ENCODE data around the gene ACSS3.

ACSS3 gene

GRCh38 chr12:81296556-81297305 is 218.9 kb downstream of the ACSS3 start:
- no peak overlapping the region for H2BK5ac ChIP-seq (ENCODE audit: low read depth, low read length, poor library complexity)
- H4K12ac ChIP-seq (ENCODE audit: low read depth, low read length): no peak overlapping the region
- no peak overlapping the region for H2AFZ ChIP-seq (ENCODE audit: insufficient read depth, low read length, poor library complexity)
- no peak overlapping the region for H3K14ac ChIP-seq (ENCODE audit: low read length)
- H3K23ac ChIP-seq (ENCODE audit: low read length): no peak overlapping the region
- H4K8ac ChIP-seq (ENCODE audit: low read depth, low read length): no peak overlapping the region
- no peaks in the 10 kb centered on the region for H3K27me3 ChIP-seq (ENCODE audit: insufficient read depth, low read length)
- no peak overlapping the region for H3K9ac ChIP-seq (ENCODE audit: low read length)
- no peak overlapping the region for H3K4ac ChIP-seq (ENCODE audit: low read depth, low read length)
- H3K36me3 ChIP-seq (ENCODE audit: control insufficient read depth in 1 of 2, insufficient read depth in 2 of 2, low read length in 2 of 2): no peaks in the 10 kb centered on the region
- H3K4me2 ChIP-seq (ENCODE audit: low read length): no peak overlapping the region
- H3K18ac ChIP-seq (ENCODE audit: low read length): no peak overlapping the region
- H4K91ac ChIP-seq (ENCODE audit: low read depth, low read length): no peak overlapping the region
- no peaks in the 10 kb centered on the region for H3K79me2 ChIP-seq (ENCODE audit: control insufficient read depth, insufficient read depth, low read length, poor library complexity)
- H2BK120ac ChIP-seq (ENCODE audit: insufficient read depth, low read length, poor library complexity): no peak overlapping the region
- no peak for DNase-seq
- H3K4me1 ChIP-seq (ENCODE audit: control insufficient read depth in 1 of 2, insufficient read depth in 2 of 2, low read length in 2 of 2): no peaks in the 10 kb centered on the region
- no peaks in the 10 kb centered on the region for H3K79me1 ChIP-seq (ENCODE audit: low read length)
- H2AK5ac ChIP-seq (ENCODE audit: low read length): no peak overlapping the region
- no peak overlapping the region for H3K4me3 ChIP-seq (ENCODE audit: low read depth, low read length)
- H2BK12ac ChIP-seq (ENCODE audit: low read length): no peak overlapping the region
- no peaks in the 10 kb centered on the region for H3K9me3 ChIP-seq (ENCODE audit: insufficient read depth, low read depth, low read length)
- WGBS (ENCODE audit: extremely low coverage, insufficient coverage, insufficient read length): no CpG with 5 or more reads among the region's 2 CpGs
- no peak overlapping the region for H3K27ac ChIP-seq (ENCODE audit: low read depth, low read length)

GRCh38 chr12:81297601-81298000 is 219.7 kb downstream of the ACSS3 start:
- Histone ChIP-seq H3K23ac (ENCODE audit: low read length) (no peak overlapping the region), H2AFZ (ENCODE audit: insufficient read depth, low read length, poor library complexity) (no peak overlapping the region), H4K12ac (ENCODE audit: low read depth, low read length) (no peak overlapping the region), H3K27me3 (ENCODE audit: insufficient read depth, low read length) (no peaks in the 10 kb centered on the region), H3K9ac (ENCODE audit: low read length) (no peak overlapping the region), H3K4me2 (ENCODE audit: low read length) (no peak overlapping the region), H3K79me2 (ENCODE audit: control insufficient read depth, insufficient read depth, low read length, poor library complexity) (no peaks in the 10 kb centered on the region), H3K79me1 (ENCODE audit: low read length) (no peaks in the 10 kb centered on the region), H3K27ac (ENCODE audit: low read depth, low read length) (no peak overlapping the region), H4K8ac (ENCODE audit: low read depth, low read length) (no peak overlapping the region), H2BK120ac (ENCODE audit: insufficient read depth, low read length, poor library complexity) (no peak overlapping the region), H3K9me3 (ENCODE audit: insufficient read depth, low read depth, low read length) (no peaks in the 10 kb centered on the region), H3K14ac (ENCODE audit: low read length) (no peak overlapping the region), H3K18ac (ENCODE audit: low read length) (no peak overlapping the region), H2BK5ac (ENCODE audit: low read depth, low read length, poor library complexity) (no peak overlapping the region), H3K36me3 (ENCODE audit: control insufficient read depth in 1 of 2, insufficient read depth in 2 of 2, low read length in 2 of 2) (no peaks in the 10 kb centered on the region), H2BK12ac (ENCODE audit: low read length) (no peak overlapping the region), H4K91ac (ENCODE audit: low read depth, low read length) (no peak overlapping the region), H2AK5ac (ENCODE audit: low read length) (no peak overlapping the region), H3K4ac (ENCODE audit: low read depth, low read length) (no peak overlapping the region), H3K4me1 (ENCODE audit: control insufficient read depth in 1 of 2, insufficient read depth in 2 of 2, low read length in 2 of 2) (no peaks in the 10 kb centered on the region), H3K4me3 (ENCODE audit: low read depth, low read length) (no peak overlapping the region)
- WGBS (ENCODE audit: extremely low coverage, insufficient coverage, insufficient read length): no CpG with 5 or more reads among the region's 3 CpGs
- peak in 1 of 2 donors; percentile 23 for DNase-seq

GRCh38 chr12:81300454-81300853 is 222.6 kb downstream of the ACSS3 start:
- no peaks in the 10 kb centered on the region for H3K36me3 ChIP-seq (ENCODE audit: control insufficient read depth in 1 of 2, insufficient read depth in 2 of 2, low read length in 2 of 2)
- no peak overlapping the region for H3K14ac ChIP-seq (ENCODE audit: low read length)
- H3K9me3 ChIP-seq (ENCODE audit: insufficient read depth, low read depth, low read length): no peaks in the 10 kb centered on the region
- no peak overlapping the region for H3K4ac ChIP-seq (ENCODE audit: low read depth, low read length)
- no peak overlapping the region for H2BK120ac ChIP-seq (ENCODE audit: insufficient read depth, low read length, poor library complexity)
- H3K4me2 ChIP-seq (ENCODE audit: low read length): no peak overlapping the region
- H2BK5ac ChIP-seq (ENCODE audit: low read depth, low read length, poor library complexity): no peak overlapping the region
- H3K27ac ChIP-seq (ENCODE audit: low read depth, low read length): no peak overlapping the region
- H3K79me2 ChIP-seq (ENCODE audit: control insufficient read depth, insufficient read depth, low read length, poor library complexity): no peaks in the 10 kb centered on the region
- H2AFZ ChIP-seq (ENCODE audit: insufficient read depth, low read length, poor library complexity): no peak overlapping the region
- DNase-seq: peak in 1 of 2 donors; percentile 4
- no peaks in the 10 kb centered on the region for H3K27me3 ChIP-seq (ENCODE audit: insufficient read depth, low read length)
- WGBS (ENCODE audit: extremely low coverage, insufficient coverage, insufficient read length): no CpG with 5 or more reads among the region's 2 CpGs
- H3K79me1 ChIP-seq (ENCODE audit: low read length): no peaks in the 10 kb centered on the region
- no peak overlapping the region for H4K91ac ChIP-seq (ENCODE audit: low read depth, low read length)
- H4K8ac ChIP-seq (ENCODE audit: low read depth, low read length): no peak overlapping the region
- H2BK12ac ChIP-seq (ENCODE audit: low read length): no peak overlapping the region
- H3K18ac ChIP-seq (ENCODE audit: low read length): no peak overlapping the region
- no peak overlapping the region for H2AK5ac ChIP-seq (ENCODE audit: low read length)
- no peak overlapping the region for H4K12ac ChIP-seq (ENCODE audit: low read depth, low read length)
- H3K4me3 ChIP-seq (ENCODE audit: low read depth, low read length): no peak overlapping the region
- H3K4me1 ChIP-seq (ENCODE audit: control insufficient read depth in 1 of 2, insufficient read depth in 2 of 2, low read length in 2 of 2): no peaks in the 10 kb centered on the region
- H3K9ac ChIP-seq (ENCODE audit: low read length): no peak overlapping the region
- no peak overlapping the region for H3K23ac ChIP-seq (ENCODE audit: low read length)

- Histone ChIP-seq H4K12ac (ENCODE audit: low read depth, low read length) (no peak overlapping the region), H2AFZ (ENCODE audit: insufficient read depth, low read length, poor library complexity) (no peak overlapping the region)
Measured at GRCh38 chr12:81303935-81304334, 226.1 kb downstream of the ACSS3 start.

More at GRCh38 chr12:81303935-81304334, 226.1 kb downstream of the ACSS3 start:
- H2AK5ac ChIP-seq (ENCODE audit: low read length): no peak overlapping the region
- WGBS (ENCODE audit: extremely low coverage, insufficient coverage, insufficient read length): no CpG with 5 or more reads among the region's 3 CpGs
- no peaks in the 10 kb centered on the region for H3K79me1 ChIP-seq (ENCODE audit: low read length)
- no peaks in the 10 kb centered on the region for H3K27me3 ChIP-seq (ENCODE audit: insufficient read depth, low read length)
- no peak overlapping the region for H2BK5ac ChIP-seq (ENCODE audit: low read depth, low read length, poor library complexity)
- H3K4ac ChIP-seq (ENCODE audit: low read depth, low read length): no peak overlapping the region
- H3K36me3 ChIP-seq (ENCODE audit: control insufficient read depth in 1 of 2, insufficient read depth in 2 of 2, low read length in 2 of 2): no peaks in the 10 kb centered on the region
- H4K91ac ChIP-seq (ENCODE audit: low read depth, low read length): no peak overlapping the region
- no peak overlapping the region for H3K18ac ChIP-seq (ENCODE audit: low read length)
- H3K23ac ChIP-seq (ENCODE audit: low read length): no peak overlapping the region
- no peak overlapping the region for H2BK120ac ChIP-seq (ENCODE audit: insufficient read depth, low read length, poor library complexity)
- H2BK12ac ChIP-seq (ENCODE audit: low read length): no peak overlapping the region
- no peak overlapping the region for H4K8ac ChIP-seq (ENCODE audit: low read depth, low read length)
- no peak for DNase-seq
- H3K27ac ChIP-seq (ENCODE audit: low read depth, low read length): no peak overlapping the region
- H3K4me1 ChIP-seq (ENCODE audit: control insufficient read depth in 1 of 2, insufficient read depth in 2 of 2, low read length in 2 of 2): no peaks in the 10 kb centered on the region
- no peaks in the 10 kb centered on the region for H3K79me2 ChIP-seq (ENCODE audit: control insufficient read depth, insufficient read depth, low read length, poor library complexity)
- H3K9me3 ChIP-seq (ENCODE audit: insufficient read depth, low read depth, low read length): no peaks in the 10 kb centered on the region
- H3K4me3 ChIP-seq (ENCODE audit: low read depth, low read length): no peak overlapping the region
- no peak overlapping the region for H3K14ac ChIP-seq (ENCODE audit: low read length)
- no peak overlapping the region for H3K4me2 ChIP-seq (ENCODE audit: low read length)
- no peak overlapping the region for H3K9ac ChIP-seq (ENCODE audit: low read length)
